ENCODE measurements around the gene ATP4A. TPM values are rescaled to one million over a fixed set of nuclear protein-coding genes. Genes with fewer than 3 reads are reported as not detected.
A peak's percentile ranks its signal among the peaks of the same experiment; 100 is the strongest.
"Not testable (repeated sequence)": the region's sequence is repeated elsewhere in the genome, so short reads cannot be mapped to it uniquely, and the experiment has no call there.

Gene ATP4A
- total and polyA plus RNA-seq, 8 donors = 0.28 to 10.8 (median 2.5) TPM

GRCh38 chr19:35595928-35596327 is 32.5 kb upstream of the ATP4A start:
- H3K9me3 ChIP-seq = no peaks in the 10 kb centered on the region
- intact Hi-C loops (cut with DNase I) = loop anchor here in 1 of 3 donors (10.0 kb wide), 1 partner anchor 51 kb away; the partner anchor contains the start of gene TMEM147
- no peaks in the 10 kb centered on the region for H3K36me3 ChIP-seq
- H3K27ac ChIP-seq = no peak overlapping the region
- DNase-seq (no peak), FAIRE-seq (no peak), ATAC-seq (no peak)
- 98 to 100% methylated on average over 1 of the region's 1 CpG for WGBS, 2 donors
- no peaks in the 10 kb centered on the region for H3K4me1 ChIP-seq
- no peak overlapping the region for H3K4me3 ChIP-seq
- TF ChIP-seq, protein P1, sequence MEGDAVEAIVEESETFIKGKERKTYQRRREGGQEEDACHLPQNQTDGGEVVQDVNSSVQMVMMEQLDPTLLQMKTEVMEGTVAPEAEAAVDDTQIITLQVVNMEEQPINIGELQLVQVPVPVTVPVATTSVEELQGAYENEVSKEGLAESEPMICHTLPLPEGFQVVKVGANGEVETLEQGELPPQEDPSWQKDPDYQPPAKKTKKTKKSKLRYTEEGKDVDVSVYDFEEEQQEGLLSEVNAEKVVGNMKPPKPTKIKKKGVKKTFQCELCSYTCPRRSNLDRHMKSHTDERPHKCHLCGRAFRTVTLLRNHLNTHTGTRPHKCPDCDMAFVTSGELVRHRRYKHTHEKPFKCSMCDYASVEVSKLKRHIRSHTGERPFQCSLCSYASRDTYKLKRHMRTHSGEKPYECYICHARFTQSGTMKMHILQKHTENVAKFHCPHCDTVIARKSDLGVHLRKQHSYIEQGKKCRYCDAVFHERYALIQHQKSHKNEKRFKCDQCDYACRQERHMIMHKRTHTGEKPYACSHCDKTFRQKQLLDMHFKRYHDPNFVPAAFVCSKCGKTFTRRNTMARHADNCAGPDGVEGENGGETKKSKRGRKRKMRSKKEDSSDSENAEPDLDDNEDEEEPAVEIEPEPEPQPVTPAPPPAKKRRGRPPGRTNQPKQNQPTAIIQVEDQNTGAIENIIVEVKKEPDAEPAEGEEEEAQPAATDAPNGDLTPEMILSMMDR (IDR thresholded peaks at IDR 0.05) = no peak
- H3K27me3 ChIP-seq = no peaks in the 10 kb centered on the region

- 59 to 73% methylated on average over 3 of the region's 3 CpGs for WGBS, 2 donors
- H3K36me3 ChIP-seq, ATAC-seq, H3K27ac ChIP-seq, FAIRE-seq, H3K27me3 ChIP-seq, H3K4me1 ChIP-seq, H3K9me3 ChIP-seq, DNase-seq, H3K4me3 ChIP-seq: not testable (repeated sequence)
- intact Hi-C loops (cut with DNase I) = loop anchor here in 1 of 3 donors (10.0 kb wide), 1 partner anchor 50 kb away; the partner anchor contains the start of gene TMEM147
Observed at GRCh38 chr19:35595026-35595425, 31.6 kb upstream of the ATP4A start.

DNA sequence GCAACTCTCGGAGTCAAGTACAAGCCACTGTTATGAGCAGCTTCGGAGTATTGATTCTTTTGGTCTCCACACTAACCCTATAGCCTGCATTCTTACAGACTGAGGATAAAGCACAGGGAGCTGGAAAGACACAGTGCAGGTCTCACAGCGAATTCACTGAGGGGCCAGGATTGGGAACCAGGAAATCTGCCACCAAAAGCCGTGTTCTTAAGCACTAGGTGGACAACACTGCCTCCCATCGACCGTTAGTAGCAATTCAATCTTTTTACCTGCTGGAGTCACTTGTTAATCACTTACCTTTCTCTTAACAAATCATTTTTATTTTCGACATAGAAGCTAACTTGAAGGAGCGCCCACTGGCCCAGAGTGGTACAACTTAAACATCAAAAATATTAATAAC is 28.8 kb upstream of the ATP4A start:
- no peaks in the 10 kb centered on the region for H3K4me1 ChIP-seq
- intact Hi-C loops (cut with DNase I) = loop anchor here in 1 of 3 donors (10.0 kb wide), 1 partner anchor 47 kb away; the partner anchor contains the start of gene TMEM147
- H3K27me3 ChIP-seq = no peaks in the 10 kb centered on the region
- peak in 3 of 6 donors; percentile 36 to 60 (median 43) for DNase-seq
- TF ChIP-seq, protein P1 (IDR thresholded peaks at IDR 0.05) = peak; percentile 23 to 60 (median 42)
- no peaks in the 10 kb centered on the region for H3K36me3 ChIP-seq
- H3K9me3 ChIP-seq = no peaks in the 10 kb centered on the region
- 16 to 18% methylated on average over 8 of the region's 8 CpGs for WGBS, 2 donors
- H3K27ac ChIP-seq = no peak overlapping the region
- H3K4me3 ChIP-seq = no peak overlapping the region
- peak; percentile 84 to 98 (median 94) for ATAC-seq
- no peak for FAIRE-seq

DNA sequence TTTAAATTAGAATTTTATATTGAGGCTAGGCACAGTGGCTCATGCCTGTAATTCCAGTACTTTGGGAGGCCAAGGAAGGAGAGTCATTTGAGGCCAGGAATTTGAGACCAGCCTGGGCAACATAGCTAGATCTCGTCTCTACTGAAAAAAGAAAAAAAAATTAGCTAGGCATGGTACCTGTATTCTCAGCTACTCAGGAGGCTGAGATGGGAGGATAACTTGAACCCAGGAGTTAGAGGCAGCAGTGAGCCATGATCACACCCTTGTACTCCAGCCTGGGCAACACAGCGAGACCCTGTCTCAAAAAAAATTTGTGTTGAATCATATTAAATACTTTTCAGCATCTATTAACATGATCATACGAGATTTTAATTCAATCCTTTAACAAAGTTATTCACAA is 27.4 kb upstream of the ATP4A start:
- Histone ChIP-seq H3K4me1 (no peaks in the 10 kb centered on the region), H3K9me3 (no peaks in the 10 kb centered on the region), H3K27ac (no peak overlapping the region), H3K4me3 (no peak overlapping the region), H3K27me3 (no peaks in the 10 kb centered on the region), H3K36me3 (no peaks in the 10 kb centered on the region)
- intact Hi-C loops (cut with DNase I) = loop anchor here in 1 of 3 donors (10.0 kb wide), 1 partner anchor 46 kb away; the partner anchor contains the start of gene TMEM147
- no peak for DNase-seq
- ATAC-seq = no peak
- FAIRE-seq = no peak
- TF ChIP-seq, protein P1 (IDR thresholded peaks at IDR 0.05) = no peak
- WGBS, 2 donors = 82 to 86% methylated on average over 3 of the region's 3 CpGs

- DNase-seq (no peak), FAIRE-seq (no peak), ATAC-seq (no peak)
- H3K9me3 ChIP-seq = no peaks in the 10 kb centered on the region
- WGBS, 2 donors = 41 to 55% methylated on average over 1 of the region's 1 CpG
- intact Hi-C loops (cut with DNase I) = loop anchor here in 1 of 3 donors (5.0 kb wide), 1 partner anchor 40 kb away; the partner anchor contains the start of gene TMEM147
- H3K27me3 ChIP-seq = no peaks in the 10 kb centered on the region
- H3K4me1 ChIP-seq = no peaks in the 10 kb centered on the region
- no peaks in the 10 kb centered on the region for H3K36me3 ChIP-seq
- H3K27ac ChIP-seq = no peak overlapping the region
- TF ChIP-seq, protein P1 (IDR thresholded peaks at IDR 0.05) = no peak
- H3K4me3 ChIP-seq = no peak overlapping the region
Observed at GRCh38 chr19:35587321-35587720, 23.9 kb upstream of the ATP4A start.
